Tibial nerve (tissue), 3 donors: ENCODE data around the gene TLX3.

Experiments
- CTCF ChIP-seq, 5 experiments: fragments of 200-600 bp in 3 of 5; fragments of 450-650 bp in 2 of 5; sonication (generic) in 3 of 5; IDR thresholded peaks; one replicate each; pipeline ENCODE4 v1.5.1; 2016 to 2019; ENCODE audit warnings: antibody characterized with exemption in 5 of 5, mild to moderate bottlenecking in 3 of 5, moderate library complexity in 2 of 5
- POLR2A ChIP-seq, 2 donors: fragments of 450-650 bp; IDR thresholded peaks; one replicate each; pipeline ENCODE4 v1.6.1; 2017; ENCODE audit warnings: antibody characterized with exemption in 2 of 2, mild to moderate bottlenecking in 2 of 2, moderate library complexity in 2 of 2

- TF ChIP-seq CTCF (IDR thresholded peaks at IDR 0.05), result no peak
- TF ChIP-seq POLR2A (IDR thresholded peaks at IDR 0.05), result no peak
These were observed 2.5 kb downstream of the TLX3 start for GRCh38 chr5:171311322-171312077.
